Stimulated activated CD4-positive, alpha-beta T cell treated with anti-CD3 and anti-CD28 coated beads, Interleukin-2, amount 100 ng/mL, for 24 hours (primary cell): ENCODE results near the gene GLG1.
"Not testable (repeated sequence)": the region's sequence is repeated elsewhere in the genome, so short reads cannot be mapped to it uniquely, and the experiment has no call there.

Source experiments
- DNase-seq, 2 donors: peaks; one replicate each; pipeline ENCODE4 v3.0.0-alpha.2; 2020

Gene GLG1

DNA sequence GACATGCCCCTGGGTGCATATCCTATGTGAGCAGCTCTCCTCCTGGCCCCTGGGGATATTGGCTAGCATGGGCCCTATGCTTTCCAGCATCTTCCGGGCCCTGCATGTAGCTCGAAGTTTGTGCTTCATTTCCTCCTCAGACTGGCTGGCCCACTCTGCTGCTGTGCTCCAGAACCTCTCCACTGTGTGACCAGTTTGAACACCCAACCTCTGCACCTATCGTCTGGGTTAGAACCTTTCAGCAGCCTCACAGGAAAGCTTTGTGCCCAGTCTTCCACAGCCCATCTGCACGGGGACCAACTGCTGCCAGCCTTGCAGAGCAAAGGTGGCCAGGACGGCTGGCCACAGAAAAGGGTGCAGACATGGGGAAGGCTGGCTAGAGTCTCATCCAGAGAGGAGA lies 175.4 kb downstream of the GLG1 start:
- DNase-seq: no peak

DNA sequence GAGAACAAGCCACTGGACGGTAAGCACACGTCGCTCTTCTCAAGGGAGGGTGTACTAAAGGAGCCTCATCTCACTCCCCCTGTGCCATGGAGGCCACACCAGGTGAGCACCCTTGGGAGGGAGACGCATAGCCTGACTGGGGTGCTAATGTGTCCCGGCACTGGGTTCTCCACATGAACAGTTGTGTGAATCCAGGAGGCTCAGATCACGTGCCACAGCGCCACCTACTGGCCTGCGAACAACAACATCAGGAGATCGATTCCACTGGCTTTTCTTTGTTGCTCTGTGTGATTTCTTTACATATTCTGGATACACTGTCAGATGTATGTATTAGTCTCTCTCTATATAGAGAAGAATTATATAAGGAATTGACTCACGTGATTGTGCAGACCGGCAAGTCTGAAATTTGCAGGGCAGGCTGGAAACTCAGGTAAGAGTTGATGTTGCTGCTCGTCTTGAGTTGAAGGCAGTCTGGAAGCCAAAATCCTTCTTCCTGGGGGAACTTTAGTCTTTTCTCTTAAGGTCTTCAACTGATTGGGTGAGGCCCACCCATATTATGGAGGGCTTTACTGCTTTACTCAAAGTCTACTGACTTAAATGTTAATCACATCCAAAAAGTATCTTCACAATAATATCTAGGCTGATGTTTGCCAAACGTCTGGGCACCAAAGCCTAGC lies 176.7 kb downstream of the GLG1 start:
- DNase-seq: peak; percentile 49 to 55

DNA sequence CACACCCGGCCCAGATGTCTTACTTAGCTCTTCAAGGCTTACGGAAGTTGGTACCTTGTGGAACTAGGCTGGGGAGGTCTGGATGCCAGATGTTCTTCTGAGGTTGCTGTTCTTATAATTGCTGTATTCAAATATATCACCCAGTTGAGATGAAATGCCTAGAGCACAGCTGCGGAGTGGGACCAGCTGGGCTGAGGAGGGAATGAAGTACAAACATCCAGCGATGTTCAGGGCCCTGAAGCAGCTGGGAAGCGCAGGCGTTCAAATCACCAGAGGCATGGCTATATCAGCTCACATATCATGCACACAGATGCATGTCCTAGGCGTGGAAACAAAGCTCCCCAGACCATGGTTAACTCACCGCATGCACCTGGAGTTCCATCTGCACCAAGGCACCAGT lies 178.4 kb downstream of the GLG1 start:
- DNase-seq: not testable (repeated sequence)

DNA sequence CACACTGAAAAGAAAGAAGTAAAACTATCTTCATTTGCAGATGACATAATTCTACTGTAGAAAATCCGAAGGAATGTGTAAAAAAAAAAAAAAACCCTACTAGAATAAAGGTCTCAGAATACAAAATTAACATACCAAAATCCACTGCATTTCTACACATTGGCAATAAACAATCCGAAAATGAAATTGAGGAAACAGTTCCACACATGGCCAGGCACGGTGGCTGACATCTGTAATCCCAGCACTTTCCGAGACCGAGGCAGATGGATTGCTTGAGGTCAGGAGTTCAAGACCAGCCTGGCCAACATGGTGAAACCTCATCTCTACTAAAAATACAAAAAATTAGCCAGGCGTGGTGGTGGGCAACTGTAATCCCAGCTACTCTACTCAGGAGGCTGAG lies 181.2 kb downstream of the GLG1 start:
- not testable (repeated sequence) for DNase-seq

DNA sequence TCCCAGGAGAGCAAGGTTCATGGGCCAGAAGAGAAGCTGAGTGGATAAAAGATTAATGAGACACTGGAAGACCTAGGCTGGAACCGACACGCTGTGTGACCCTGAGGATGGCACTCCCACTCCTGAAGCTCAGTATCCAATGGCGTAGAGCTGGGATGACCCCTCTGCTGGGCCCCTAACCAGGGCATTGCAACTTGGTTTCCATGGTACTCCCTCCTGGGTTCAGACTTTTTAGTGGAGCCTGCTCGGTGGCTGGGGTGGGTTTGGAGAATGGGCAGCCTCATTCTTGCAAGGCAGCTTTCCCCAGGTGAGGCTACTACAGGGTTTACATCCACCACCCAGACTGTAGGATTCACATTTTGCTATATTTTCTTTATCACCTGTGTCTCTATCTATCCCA lies 183.2 kb downstream of the GLG1 start:
- DNase-seq: not testable (repeated sequence)

DNA sequence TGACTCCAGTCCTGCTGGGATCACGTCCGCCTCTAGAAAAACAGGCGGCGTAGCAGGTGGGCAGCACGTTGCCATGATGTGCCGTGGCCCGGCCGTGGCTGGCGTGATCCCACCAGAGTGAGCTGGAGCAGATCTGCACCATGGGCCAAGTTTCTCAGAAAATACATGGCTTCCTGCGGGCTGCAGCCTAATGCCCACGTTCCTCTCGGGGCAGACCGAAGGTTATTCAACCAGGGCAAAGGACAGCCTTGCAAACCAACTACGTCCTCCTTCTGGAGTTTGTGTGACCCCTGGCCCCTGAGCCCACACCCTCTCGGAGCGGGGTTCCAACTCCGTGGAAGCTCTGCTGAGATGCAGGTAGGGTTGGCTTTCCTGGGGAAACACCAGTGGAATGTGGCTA lies 184.8 kb downstream of the GLG1 start:
- not testable (repeated sequence) for DNase-seq

DNA sequence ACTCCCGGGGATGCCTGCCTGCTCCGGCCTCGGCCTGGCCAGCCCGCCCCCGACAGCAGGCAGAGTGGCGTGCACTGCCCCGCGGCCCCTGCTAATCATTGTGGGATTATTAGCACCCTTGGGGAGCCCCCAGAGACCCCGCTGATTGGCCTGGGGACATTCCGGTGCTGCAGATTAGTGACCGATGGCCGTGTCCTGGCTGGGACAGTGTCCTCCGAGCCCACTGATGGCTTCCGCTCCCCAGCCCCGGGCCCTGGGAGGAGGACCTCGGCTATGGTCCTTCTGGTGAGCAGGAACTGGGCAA lies 185.5 kb downstream of the GLG1 start:
- DNase-seq: not testable (repeated sequence)

DNA sequence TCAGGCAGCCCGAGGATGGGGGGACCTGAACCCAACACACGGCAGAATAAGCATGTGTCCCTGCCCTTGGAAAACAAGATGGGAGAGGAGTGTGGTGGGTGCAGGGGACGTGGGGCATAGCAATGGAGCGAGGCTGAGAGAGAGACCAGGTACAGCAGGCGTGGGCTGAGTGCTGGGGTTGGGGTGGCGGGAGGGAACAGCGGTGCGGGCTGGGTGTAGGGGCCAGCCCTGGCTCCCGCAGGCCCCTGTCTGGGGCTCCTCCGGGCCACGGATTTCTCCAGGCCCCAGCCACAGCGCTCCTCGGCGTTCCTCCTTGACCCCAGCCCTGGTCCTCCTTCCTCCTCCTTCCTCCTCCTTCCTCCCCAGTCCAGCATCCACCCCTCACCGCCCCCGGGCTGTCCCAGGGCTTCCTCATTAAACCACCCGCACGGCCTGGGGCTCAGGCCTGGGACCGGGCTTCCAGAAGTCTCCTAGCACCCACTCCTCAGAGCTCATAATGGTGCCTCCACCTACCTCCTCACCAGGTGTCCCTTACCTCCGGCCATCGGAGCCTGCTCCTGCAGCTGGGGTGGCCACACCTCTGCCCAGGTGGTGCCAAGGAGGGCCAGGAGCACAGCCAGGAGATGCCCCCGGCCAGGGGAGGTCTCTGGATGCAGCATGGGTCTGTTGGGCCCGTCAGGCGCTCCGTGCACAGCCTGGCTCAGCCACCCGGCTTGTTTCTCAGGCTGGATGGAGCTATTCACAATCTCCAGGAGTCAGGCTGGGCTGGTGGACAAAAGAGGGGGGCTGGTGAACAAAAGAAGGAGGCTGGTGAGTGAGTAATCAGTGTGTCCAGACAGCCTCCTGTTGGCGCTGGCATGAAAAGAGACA lies 186.1 kb downstream of the GLG1 start, which contains the start of gene CLEC18B:
CLEC18B (minus strand) TSS at position 867 of the 870 bp plus-strand sequence; CDS start at position 659, 208 bp downstream.
- not testable (repeated sequence) for DNase-seq

DNA sequence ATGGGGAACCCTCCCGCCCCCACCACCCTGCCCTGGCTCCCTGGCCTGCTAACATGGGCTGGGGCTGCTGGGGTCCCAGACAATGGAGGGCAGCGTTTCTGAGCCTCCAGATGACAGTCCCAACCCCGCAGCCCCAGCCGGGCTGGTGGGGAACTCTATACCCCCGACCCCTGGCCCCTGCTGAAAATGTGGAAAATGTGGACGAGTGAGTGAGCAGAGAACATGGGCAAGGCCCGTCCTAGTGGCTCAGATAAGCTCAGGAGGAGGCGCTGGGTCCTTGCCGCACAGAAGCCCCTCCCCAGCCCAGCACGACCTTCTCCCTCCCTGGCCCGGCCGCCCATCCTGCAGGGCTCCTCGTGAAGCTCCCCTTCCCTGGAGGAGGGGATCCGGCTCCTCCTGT lies 187.1 kb downstream of the GLG1 start:
- not testable (repeated sequence) for DNase-seq

DNA sequence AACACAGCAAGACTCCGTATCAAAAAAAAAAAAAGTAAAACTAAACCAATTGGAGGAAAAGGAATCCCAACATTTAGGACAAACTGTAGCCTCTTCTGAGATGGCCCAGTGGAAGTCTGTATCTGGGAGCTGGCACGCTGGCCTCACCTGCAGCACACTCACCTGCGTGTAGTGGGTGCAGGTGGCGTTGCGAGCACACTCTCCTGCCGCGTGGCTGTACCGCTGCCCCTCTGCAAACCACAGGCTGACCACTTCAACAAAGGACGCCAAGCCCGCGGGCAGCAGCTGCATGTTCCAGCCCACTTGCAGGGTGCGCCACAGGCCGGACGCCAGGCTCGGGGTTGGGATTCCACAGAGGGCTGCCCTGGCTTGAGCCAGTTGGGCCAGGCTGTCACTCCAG lies 189.0 kb downstream of the GLG1 start:
- DNase-seq: not testable (repeated sequence)

DNA sequence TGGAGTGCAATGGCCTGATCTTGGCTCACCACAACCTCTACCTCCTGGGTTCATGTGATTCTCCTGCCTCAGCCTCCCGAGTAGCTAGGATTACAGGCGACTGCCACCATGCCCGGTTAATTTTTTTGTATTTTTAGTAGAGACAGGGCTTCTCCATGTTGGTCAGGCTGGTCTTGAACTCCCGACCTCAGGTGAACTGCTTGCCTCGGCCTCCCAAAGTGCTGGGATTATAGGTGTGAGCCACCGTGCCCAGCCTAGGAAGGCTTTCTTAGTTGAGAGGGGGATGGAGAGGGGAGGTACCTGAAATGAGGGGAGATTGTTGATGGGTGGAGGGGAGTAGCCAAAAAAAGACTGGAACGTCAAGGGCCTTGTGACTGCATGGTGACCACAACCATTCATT lies 193.0 kb downstream of the GLG1 start:
- not testable (repeated sequence) for DNase-seq

DNA sequence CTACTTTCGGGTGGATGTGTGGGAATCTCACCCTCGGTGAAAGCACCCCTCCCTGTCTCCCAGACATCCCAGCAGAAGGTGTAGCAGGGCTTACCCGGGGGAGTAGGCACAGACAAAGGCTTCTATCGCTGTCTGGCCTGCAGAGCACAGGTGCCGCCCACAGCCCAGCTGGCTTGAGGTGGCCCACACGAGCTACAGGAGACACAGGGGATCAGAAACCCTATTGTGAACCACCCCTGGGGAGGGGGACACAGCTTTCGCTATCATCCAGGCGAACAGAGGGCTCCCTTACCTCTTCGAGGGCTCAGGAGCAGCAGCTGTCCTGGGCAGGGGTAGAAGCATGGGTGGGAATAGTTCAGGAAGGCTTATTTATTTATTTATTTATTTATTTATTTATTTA lies 193.4 kb downstream of the GLG1 start:
- DNase-seq: not testable (repeated sequence)

DNA sequence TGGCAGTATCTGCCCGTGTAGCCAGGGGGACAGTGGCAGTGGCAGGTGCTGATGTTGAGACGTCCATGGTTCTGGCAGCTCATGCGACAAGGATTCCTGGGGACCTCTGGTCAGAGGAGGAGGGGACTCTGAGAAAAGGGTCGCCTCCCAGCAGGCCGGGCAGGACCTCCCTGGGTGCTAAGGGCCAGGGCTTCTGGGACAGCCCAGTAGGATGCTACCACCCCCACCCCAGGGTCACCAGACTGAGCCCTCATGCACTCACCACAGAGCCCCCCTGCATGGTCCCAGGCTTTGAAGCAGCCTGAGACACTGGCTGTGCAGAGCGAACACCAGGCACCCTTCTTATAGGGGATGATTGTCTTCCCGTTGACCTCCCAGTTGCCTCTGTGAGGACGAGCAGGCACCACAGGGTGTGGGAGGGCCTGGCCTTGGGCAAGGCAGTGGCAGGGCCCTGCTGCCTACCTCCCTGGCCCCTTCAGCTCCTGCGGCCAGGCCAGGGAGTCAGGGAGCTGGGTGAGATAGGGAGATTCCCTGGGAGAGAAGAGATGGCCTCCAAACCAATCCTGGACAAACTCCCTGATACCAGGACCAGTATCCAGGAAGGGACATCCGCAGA lies 194.0 kb downstream of the GLG1 start:
- not testable (repeated sequence) for DNase-seq

DNA sequence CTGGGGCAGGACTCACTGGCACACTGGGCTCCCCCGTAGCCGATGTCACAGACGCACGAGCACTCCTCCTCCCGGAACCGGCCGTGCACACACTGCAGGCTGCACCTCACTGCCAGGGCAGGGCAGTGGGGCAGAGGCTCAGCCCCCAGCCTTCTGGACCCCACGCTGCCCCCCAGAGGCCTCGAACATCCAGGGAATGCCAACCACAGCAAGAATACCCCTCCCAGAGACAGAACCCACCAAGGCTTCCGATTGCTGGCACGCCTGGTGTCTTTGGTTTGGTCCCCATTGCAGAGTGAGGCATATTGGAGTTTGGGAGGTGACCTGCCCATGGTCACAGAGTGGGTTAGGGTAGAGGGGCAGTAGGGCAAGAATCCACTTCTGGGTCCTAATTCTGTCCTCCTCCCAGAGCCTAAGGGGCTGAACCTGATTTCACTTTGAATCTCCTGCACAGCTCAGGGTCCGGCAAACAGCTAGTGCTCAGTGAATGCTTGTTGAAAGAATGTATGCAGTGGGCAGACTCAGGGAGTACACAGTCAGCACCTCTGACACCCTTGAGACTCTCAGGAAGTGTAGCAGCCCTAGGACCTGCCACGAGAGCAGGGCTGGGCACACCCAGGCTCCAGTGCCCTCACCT lies 194.7 kb downstream of the GLG1 start:
- not testable (repeated sequence) for DNase-seq

DNA sequence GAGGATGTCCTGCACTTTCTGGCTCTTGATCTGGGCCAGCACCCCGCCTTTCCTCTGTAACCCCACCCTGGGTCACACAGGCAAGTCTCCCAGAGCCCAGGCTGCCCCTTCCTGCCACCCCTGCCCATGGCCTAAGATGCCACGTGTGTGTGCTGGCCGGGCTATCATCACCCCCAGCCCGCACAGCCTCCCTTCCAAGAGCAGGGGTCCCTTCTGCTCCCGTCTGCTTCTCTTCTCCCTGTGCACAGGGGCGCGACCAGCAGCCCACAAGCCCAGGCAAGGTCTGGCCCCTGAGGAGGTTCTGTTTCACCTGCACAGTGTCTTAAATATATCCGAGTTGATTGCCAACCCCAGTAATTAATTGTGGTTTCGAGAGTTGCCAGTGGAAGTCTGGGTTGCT lies 195.9 kb downstream of the GLG1 start:
- DNase-seq: not testable (repeated sequence)

DNA sequence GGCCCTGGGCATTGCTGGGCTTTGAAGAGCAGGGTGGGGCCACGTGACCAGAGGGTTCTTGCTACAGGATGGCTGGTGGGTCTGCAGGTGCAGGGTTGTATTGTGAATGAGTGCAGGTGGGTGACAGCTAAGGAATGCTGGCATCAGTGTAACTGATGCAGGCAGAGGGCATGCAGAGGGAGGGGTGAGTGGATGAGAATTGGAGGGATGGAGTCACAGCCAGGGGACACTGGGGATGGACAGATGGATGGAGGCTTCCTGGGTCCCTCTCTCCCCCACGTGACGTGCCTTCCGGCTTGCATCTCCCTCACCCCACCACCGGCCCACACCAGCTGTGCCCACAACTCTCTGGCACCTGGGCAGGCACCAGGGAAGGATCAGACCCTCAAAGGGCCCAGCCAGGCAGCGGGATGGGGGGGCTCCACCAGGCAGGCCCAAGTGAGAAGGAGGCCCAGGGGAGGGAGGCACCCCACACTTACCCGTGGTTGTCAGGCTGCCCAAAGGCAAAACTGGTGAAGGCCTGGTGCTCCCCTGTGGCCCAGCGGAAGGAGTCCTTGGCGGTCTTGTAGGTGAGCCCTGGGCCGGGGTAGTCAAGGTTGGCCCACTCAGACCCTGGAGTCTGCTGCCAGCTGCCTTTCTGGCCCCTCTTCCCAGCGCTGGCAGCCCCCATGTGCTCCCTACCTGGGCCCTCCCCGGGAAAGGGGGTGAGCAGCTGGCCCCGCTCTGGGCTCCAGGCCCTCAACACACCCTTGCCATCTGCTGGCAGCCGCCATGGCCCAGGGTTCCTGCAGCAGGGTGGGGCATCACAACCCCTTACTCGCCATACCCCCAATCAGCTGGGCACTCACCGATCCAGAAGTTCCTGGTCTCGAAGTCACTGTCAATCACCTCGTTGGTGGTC lies 196.6 kb downstream of the GLG1 start:
- not testable (repeated sequence) for DNase-seq

DNA sequence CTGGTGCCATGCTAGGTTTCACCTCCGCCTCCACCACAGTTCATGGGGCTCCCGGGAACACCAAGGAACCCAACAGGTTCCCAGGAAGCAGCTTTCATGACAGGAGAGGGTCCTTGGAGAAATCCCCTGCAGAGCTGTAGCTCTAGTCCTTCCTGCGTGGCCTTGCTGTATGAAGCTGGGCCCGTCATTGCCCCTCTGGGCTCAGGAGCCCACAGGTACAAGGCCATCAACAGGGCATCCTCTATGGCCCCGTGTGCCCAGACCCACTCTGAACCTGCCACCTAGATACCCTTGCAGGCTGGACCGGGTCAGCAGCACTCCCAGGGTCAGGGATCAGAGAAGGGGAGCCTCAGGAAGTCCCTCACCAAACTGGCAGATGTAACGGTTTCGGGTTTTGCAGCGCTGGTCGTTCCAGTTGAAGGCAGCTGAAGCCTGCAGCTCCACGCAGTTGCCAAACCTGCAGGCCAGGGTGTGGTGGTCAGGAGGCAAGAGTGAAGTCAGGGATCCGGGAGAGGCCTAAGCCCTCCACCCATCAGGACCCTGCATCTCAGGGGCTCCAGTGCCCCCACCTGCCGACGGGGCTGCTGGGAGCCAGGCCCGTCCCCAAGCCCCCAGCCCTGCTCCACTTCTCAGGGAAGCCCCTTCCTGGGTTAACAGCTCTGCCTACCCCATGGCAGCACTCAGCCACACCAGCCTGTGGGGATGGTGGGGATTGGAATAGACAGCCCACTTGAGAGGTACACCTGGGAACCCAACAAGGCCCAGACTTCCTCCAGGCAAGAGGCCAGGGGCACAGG lies 197.5 kb downstream of the GLG1 start:
- DNase-seq: not testable (repeated sequence)

DNA sequence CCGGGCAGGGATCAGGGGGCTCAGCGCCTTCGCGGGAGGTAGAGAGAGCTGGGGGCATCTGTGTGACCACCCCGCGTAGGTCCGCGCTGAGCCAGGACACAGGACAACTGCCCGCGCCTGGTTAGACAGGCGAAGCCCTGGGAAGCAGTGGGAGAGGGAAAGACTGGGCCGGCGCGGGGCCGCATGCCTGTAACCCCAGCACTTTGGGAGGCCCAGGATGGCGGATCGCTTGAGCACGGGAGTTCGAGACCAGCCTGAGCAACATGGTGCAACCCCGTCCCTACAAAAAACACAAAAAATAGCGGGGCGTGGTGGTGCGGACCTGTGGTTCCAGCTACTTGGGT lies 199.6 kb downstream of the GLG1 start:
- DNase-seq: not testable (repeated sequence)

DNA sequence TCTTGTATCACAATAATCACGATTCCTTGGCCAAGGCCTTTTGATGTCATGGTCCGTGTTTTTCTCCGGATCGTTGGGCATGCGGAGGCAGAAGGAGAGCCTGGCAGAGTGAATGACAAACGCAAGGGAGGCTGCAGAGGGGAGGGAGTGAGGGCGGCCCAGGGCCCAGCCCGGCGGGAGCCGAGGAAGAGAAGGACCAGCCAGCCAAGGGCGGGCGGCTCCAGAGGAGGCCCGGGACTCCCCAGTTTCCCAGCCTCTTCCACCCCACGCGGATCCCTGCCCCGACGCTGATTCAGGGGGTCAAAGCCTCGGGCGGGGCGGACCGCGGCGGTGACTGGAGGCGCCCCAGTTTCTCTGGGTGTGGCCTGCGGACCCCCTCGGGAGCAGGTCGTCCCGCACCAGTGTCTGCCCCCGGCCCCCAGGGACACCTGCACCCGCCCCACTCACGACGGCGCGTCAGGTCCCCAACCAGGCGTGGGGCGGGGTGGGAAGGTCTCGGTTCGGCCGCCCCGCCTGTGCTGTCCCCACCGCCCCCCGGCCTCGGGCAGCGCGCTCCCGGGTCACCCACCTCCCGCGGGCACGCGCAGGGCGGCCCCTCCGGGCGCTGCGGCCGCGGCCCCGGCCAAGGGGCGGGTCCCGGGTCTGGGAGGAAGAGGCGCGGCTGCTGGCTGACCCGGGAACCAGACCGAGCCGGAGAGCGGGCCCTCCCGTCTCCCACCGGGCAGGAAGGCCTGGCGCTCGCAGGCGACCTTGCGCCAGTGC lies 200.1 kb downstream of the GLG1 start:
- DNase-seq: not testable (repeated sequence)

DNA sequence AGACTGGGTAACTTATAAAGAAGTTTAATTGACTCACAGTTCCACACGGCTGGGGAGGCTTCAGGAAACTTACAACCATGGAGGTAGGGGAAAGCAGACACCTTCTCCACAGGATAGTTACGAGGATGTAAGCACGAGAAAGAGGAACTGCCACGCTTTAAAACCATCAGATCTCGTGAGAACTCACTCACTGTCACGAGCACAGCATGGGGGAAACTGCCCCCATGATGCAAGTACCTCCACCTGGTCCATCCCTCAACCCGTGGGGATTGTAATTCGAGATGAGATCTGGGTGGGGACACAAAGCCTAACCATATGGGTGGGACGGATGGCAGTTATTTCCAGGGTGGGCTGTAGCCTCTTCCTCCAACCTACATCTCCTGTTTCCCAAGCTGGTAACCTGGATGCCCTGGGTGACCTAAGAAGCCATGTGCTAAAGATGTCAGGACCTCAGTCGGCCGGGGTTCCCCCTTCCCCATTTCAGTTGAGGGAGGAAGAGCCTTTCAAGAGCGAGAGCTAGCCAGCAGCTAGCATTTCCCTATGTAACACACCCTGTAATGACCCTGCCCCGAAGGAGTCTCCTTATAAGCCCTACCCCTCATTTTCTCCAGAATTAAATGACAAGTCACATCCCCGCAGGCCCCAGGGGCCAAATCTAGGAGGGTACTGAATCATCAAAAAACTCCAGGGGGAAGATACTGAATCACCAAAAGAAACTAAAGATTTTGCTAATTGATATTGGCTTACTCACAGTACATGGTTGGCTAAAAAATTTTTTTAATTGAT lies 202.6 kb downstream of the GLG1 start:
- not testable (repeated sequence) for DNase-seq
